Subcutaneous abdominal adipose tissue (tissue), 5 donors: ENCODE data around the gene RAX.

Experiments used
- H3K27ac ChIP-seq: one replicate; pipeline ENCODE4 v1.7.0; 2013; ENCODE audit warnings: low read depth, mild to moderate bottlenecking, inconsistent platforms, low read length, moderate library complexity
- H3K27me3 ChIP-seq, 5 donors: one replicate each; pipeline ENCODE4 v1.7.0; 2013; ENCODE audit warnings: low read length in 5 of 5, inconsistent platforms in 1 of 5; ENCODE audit not compliant: control insufficient read depth in 5 of 5, insufficient read depth in 4 of 5
- H3K36me3 ChIP-seq, 5 donors: one replicate each; pipeline ENCODE4 v1.7.0; 2013; ENCODE audit warnings: low read length in 5 of 5; ENCODE audit not compliant: control insufficient read depth in 5 of 5, insufficient read depth in 5 of 5
- H3K4me1 ChIP-seq, 5 donors: one replicate each; pipeline ENCODE4 v1.7.0; 2013; ENCODE audit warnings: low read length in 5 of 5, mild to moderate bottlenecking in 3 of 5, moderate library complexity in 1 of 5; ENCODE audit not compliant: control insufficient read depth in 5 of 5, insufficient read depth in 5 of 5
- H3K4me3 ChIP-seq, 5 donors: one replicate each; pipeline ENCODE4 v1.7.0; 2013; ENCODE audit warnings: low read length in 5 of 5, low read depth in 1 of 5
- H3K9ac ChIP-seq, 5 donors: one replicate each; pipeline ENCODE4 v1.7.0; 2013; ENCODE audit warnings: low read length in 5 of 5, mild to moderate bottlenecking in 4 of 5, moderate library complexity in 3 of 5
- H3K9me3 ChIP-seq, 5 donors: one replicate each; pipeline ENCODE4 v1.7.0; 2013; ENCODE audit warnings: low read length in 5 of 5; ENCODE audit not compliant: control insufficient read depth in 5 of 5
- donor health status: healthy.
- donor health status: healthy.
- donor health status: healthy.
- donor health status: healthy.
- donor health status: healthy.

The RAX gene

DNA sequence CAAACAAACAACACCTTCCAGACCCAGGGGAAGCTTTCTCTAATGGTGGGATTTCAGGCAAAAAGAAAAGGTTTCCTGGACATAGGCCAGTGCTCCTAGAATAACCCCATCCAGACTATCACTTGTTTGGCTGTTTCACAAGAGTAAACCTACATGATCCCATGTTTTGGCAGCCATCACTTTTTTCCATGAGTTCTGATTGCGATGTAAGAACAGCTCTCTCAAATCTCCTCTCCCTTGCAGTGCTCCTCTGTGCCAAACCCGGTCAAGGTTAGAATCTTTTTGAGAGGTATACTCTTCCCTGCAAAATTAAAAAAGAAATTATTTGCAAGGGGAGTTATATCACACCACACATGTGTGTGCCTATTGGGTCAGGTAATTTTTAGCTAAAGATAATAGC is 41.4 kb downstream of the RAX start:
- Histone ChIP-seq H3K27ac (no peak overlapping the region), H3K27me3 (peaks cover 0 to 4% (median 0%) of the 10 kb centered on the region in 5 donors), H3K4me3 (no peak overlapping the region), H3K9me3 (no peaks in the 10 kb centered on the region), H3K9ac (no peak overlapping the region), H3K4me1 (no peaks in the 10 kb centered on the region), H3K36me3 (no peaks in the 10 kb centered on the region)

DNA sequence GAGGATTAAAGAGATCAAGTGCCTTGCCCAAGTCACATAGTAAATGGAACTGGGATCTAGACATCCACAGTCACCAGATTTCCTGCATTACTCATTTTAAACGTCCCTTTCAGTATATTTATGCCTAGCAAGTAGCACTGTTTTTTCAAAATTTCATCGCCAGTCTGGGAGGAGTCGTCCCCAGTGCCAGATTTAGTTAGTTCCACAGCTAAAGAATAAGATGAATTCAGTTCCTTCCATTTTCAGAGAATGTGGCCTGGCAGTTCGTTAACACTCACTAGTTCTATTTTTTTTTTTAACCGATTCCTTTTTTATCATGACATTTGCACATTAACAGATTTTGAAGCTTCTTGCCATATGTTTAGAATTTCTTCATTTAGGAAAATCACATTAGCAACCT is 42.1 kb downstream of the RAX start:
- H3K9me3 ChIP-seq, result no peaks in the 10 kb centered on the region
- no peak overlapping the region for H3K27ac ChIP-seq
- peaks cover 0 to 4% (median 0%) of the 10 kb centered on the region in 5 donors for H3K27me3 ChIP-seq
- no peaks in the 10 kb centered on the region for H3K4me1 ChIP-seq
- H3K9ac ChIP-seq, result no peak overlapping the region
- no peak overlapping the region for H3K4me3 ChIP-seq
- H3K36me3 ChIP-seq, result no peaks in the 10 kb centered on the region

- Histone ChIP-seq H3K9ac (no peak overlapping the region), H3K4me3 (no peak overlapping the region), H3K4me1 (no peaks in the 10 kb centered on the region), H3K9me3 (no peaks in the 10 kb centered on the region), H3K27ac (no peak overlapping the region), H3K27me3 (peaks cover 0 to 4% (median 0%) of the 10 kb centered on the region in 5 donors), H3K36me3 (no peaks in the 10 kb centered on the region)
Observed at GRCh38 chr18:59229701-59230443, 43.4 kb downstream of the RAX start.

GRCh38 chr18:59229191-59229590 is 44.1 kb downstream of the RAX start:
- H3K9ac ChIP-seq, result no peak overlapping the region
- H3K36me3 ChIP-seq, result no peaks in the 10 kb centered on the region
- H3K27me3 ChIP-seq, result peaks cover 0 to 4% (median 0%) of the 10 kb centered on the region in 5 donors
- no peaks in the 10 kb centered on the region for H3K9me3 ChIP-seq
- H3K4me1 ChIP-seq, result no peaks in the 10 kb centered on the region
- H3K4me3 ChIP-seq, result no peak overlapping the region
- H3K27ac ChIP-seq, result no peak overlapping the region

- Histone ChIP-seq H3K9ac (no peak overlapping the region), H3K36me3 (no peaks in the 10 kb centered on the region), H3K27ac (no peak overlapping the region), H3K27me3 (peaks cover 0 to 4% (median under 1%) of the 10 kb centered on the region in 5 donors), H3K9me3 (no peaks in the 10 kb centered on the region), H3K4me3 (no peak overlapping the region), H3K4me1 (no peaks in the 10 kb centered on the region)
Observed at GRCh38 chr18:59228351-59228750, 44.9 kb downstream of the RAX start.

- Histone ChIP-seq H3K27me3 (peaks cover 30 to 34% (median 32%) of the 10 kb centered on the region in 5 donors), H3K27ac (no peak overlapping the region), H3K4me3 (no peak overlapping the region), H3K9me3 (no peaks in the 10 kb centered on the region), H3K4me1 (peaks cover 0 to 4% (median 0%) of the 10 kb centered on the region in 5 donors), H3K9ac (no peak overlapping the region), H3K36me3 (no peaks in the 10 kb centered on the region)
Observed at GRCh38 chr18:59222341-59222740, 50.9 kb downstream of the RAX start.

GRCh38 chr18:59220784-59221765 is 52.2 kb downstream of the RAX start:
- Histone ChIP-seq H3K9me3 (no peaks in the 10 kb centered on the region), H3K36me3 (no peaks in the 10 kb centered on the region), H3K27me3 (peaks cover 30 to 39% (median 32%) of the 10 kb centered on the region in 5 donors), H3K4me1 (peaks cover 0 to 4% (median 0%) of the 10 kb centered on the region in 5 donors), H3K27ac (no peak overlapping the region), H3K9ac (no peak overlapping the region), H3K4me3 (no peak overlapping the region)

GRCh38 chr18:59220164-59220783 is 53.0 kb downstream of the RAX start:
- H3K27ac ChIP-seq, result no peak overlapping the region
- H3K4me1 ChIP-seq, result peaks cover 0 to 4% (median 0%) of the 10 kb centered on the region in 5 donors
- H3K9ac ChIP-seq, result no peak overlapping the region
- H3K9me3 ChIP-seq, result peaks cover 0 to under 1% (median 0%) of the 10 kb centered on the region in 5 donors
- H3K36me3 ChIP-seq, result no peaks in the 10 kb centered on the region
- H3K4me3 ChIP-seq, result no peak overlapping the region
- H3K27me3 ChIP-seq, result peaks cover 30 to 39% (median 32%) of the 10 kb centered on the region in 5 donors

DNA sequence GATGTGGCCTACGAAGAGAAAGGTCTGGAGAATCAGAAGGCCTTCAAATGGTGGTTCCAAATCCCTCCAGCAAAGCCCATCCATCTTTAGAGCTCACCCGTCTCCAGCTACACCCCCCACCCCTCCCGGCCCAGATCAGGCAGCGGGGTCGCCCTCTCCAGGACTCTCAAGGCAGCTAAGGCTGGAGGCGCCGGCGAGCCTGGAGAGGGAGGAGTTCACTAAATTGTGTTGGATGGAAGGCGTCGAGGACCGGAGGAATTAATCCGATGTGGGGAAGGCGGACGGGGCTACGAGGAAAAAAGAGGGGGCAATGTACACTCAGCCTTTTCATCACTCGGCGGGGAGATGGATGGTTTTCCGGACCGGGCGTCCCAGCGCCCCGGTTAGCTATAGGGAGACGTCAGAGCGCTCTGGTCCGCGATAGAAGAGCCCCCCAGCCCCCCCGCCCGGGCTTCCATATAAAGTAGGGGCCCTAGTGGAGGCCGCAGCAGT is 53.5 kb downstream of the RAX start, which contains the start of gene GRP:
Gene GRP, plus strand, starts transcription at position 487 of the 492 bp plus-strand sequence. CDS start 108 bp downstream, outside the sequence.
- peaks cover 30 to 39% (median 35%) of the 10 kb centered on the region in 5 donors for H3K27me3 ChIP-seq
- H3K4me3 ChIP-seq, result no peak within 1 kb of the TSS
- H3K27ac ChIP-seq, result no peak within 1 kb of the TSS
- H3K9ac ChIP-seq, result no peak within 1 kb of the TSS
- no peaks in the 10 kb centered on the region for H3K36me3 ChIP-seq
- H3K4me1 ChIP-seq, result peaks cover 0 to 4% (median 0%) of the 10 kb centered on the region in 5 donors
- peaks cover 0 to 3% (median 0%) of the 10 kb centered on the region in 5 donors for H3K9me3 ChIP-seq
